Stimulated activated CD8-positive, alpha-beta memory T cell treated with anti-CD3 and anti-CD28 coated beads, Interleukin-12 subunit alpha, Interleukin-12 subunit beta, amount 100 ng/mL, for 1 hour (primary cell): ENCODE measurements around the gene SYNPR.

ENCODE experiments used
- DNase-seq: peaks from one replicate; pipeline ENCODE4 v3.0.0-alpha.2; 2020; ENCODE audit warnings: low read depth

Gene SYNPR

GRCh38 chr3:63384382-63384781 is 106.3 kb downstream of the SYNPR start:
- no peak for DNase-seq

- DNase-seq = no peak
These were observed 107.5 kb downstream of the SYNPR start for GRCh38 chr3:63385629-63386028.

DNA sequence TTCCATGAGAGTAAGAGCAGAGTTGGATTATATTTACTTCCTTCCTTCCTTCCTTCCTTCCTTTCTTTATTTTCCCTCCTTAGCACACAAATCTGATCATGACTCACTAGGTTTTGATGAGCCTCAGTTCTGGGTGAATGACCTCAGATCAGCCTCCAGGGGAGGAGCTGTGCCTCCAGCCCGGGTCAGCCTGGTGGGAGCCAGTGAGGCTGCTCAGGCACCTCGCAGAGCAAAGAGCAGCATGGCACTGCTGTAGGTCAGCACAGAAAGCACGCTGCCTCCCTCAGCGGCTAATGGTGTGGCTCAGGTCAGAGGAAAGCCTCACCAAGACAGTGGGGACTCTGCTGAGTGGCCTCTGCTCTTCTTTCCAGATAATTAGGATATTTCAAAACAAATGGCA is 108.5 kb downstream of the SYNPR start:
- no peak for DNase-seq

- no peak for DNase-seq
These were observed 109.5 kb downstream of the SYNPR start for GRCh38 chr3:63387568-63387967.

GRCh38 chr3:63390710-63391230 is 112.7 kb downstream of the SYNPR start:
- no peak for DNase-seq

GRCh38 chr3:63395960-63396359 is 117.9 kb downstream of the SYNPR start:
- DNase-seq = no peak

GRCh38 chr3:63400246-63400860 is 122.2 kb downstream of the SYNPR start:
- DNase-seq = no peak

DNA sequence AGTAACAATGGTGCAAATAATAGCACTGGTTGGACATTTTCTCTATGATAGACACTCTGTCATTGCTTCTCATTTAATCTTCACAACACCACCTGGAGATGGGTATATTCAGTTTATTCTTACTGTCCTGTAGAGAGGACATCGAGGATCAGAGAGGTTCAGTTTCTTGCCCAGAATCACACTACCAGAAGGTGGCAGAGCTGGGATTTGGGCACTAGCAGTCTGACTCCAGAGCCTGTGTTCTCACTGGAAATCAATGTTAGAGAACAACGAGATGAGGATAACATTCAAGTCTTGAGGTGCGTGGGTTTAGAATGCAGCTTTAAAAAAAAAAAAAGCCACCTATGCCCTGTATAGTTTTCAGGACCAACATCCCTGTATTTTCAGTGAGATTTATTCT is 127.8 kb downstream of the SYNPR start:
- DNase-seq = no peak

GRCh38 chr3:63413523-63413922 is 135.4 kb downstream of the SYNPR start:
- no peak for DNase-seq

GRCh38 chr3:63414607-63415006 is 136.5 kb downstream of the SYNPR start:
- DNase-seq = no peak

DNA sequence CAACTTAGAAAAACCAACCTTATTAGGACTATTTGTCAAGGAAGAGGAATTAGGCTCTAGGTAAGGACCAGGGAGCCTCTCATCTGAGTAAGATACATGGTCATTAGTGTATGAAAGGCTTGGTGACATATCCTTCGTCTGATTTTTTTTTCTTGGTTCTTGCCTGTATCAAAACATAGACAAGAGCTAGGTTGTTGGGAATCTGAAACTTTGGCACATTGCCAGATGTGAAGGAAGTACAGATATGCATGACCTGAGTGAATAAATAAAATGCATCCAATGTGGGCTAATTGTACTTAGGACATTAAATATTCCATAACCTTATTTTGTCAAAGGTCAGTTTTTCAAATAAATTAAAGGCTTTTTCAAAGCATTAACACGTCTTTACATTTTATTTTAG is 151.8 kb downstream of the SYNPR start:
- DNase-seq = no peak

- DNase-seq = no peak
These were observed 152.8 kb downstream of the SYNPR start for GRCh38 chr3:63430875-63431274.

DNA sequence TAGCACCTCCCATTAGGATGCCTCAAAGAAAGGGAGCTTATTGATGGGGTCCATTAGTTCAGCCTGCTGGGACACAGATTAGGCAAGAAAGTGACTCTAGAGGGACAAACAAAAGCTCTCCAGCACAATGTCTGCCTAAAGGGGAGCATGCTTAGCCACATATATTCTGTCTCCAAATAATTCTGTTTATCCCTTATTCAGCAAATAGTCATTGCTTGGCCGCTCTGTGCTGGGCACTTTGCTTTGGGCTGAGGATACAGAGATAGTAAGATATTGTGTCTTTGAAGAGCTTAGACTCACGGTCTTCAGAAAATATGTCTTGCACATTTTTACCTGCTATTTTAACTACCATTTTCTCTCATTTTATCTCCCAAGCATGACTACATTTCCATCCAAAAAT is 159.8 kb downstream of the SYNPR start:
- no peak for DNase-seq

DNA sequence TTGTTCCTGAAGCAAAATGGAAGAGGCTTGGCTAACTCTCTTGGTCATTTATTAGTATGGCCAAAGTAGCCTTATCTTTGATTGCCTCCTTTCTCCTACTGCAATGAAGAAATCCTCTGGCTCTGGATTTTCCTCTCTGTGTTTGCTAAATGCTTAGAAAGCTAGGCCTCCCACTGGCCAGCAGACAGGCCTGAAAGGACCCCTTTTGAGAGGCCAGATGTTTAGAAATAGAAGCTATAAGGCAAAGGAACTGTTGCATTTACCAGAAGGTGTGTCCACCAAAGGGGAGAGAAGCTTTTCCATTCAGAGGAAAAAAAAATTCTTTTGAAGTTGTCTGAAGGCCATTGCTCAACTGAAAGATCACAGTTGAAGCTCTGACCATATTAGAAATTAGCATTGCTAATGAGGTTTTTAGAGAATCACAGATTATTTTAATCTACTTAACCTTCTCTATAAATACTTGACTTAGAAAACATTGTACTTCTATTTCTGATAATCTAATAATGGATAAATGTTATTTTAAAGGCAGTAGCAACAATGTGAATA is 160.8 kb downstream of the SYNPR start:
- no peak for DNase-seq

GRCh38 chr3:63441262-63441661 is 163.2 kb downstream of the SYNPR start:
- no peak for DNase-seq

GRCh38 chr3:63442918-63443317 is 164.8 kb downstream of the SYNPR start:
- no peak for DNase-seq

DNA sequence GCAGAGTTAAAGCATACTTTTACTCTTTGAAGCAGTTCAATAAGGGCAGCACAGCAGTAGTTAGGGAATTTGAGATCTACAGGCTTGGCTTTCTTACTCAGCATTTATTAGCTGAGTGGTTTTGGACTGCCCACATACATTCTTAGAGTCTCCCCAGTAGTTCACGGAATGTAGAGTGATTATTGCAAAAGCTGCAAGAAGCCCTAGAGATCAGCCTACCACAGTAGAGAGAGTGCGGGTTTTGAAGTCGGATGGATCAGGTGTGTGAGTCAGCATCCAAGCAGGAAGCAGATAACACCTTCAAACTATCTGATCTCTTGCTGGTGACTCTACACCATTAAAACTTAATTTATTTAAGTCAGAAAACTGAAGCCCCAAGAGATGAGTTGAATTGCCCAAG is 171.9 kb downstream of the SYNPR start:
- DNase-seq = no peak

DNA sequence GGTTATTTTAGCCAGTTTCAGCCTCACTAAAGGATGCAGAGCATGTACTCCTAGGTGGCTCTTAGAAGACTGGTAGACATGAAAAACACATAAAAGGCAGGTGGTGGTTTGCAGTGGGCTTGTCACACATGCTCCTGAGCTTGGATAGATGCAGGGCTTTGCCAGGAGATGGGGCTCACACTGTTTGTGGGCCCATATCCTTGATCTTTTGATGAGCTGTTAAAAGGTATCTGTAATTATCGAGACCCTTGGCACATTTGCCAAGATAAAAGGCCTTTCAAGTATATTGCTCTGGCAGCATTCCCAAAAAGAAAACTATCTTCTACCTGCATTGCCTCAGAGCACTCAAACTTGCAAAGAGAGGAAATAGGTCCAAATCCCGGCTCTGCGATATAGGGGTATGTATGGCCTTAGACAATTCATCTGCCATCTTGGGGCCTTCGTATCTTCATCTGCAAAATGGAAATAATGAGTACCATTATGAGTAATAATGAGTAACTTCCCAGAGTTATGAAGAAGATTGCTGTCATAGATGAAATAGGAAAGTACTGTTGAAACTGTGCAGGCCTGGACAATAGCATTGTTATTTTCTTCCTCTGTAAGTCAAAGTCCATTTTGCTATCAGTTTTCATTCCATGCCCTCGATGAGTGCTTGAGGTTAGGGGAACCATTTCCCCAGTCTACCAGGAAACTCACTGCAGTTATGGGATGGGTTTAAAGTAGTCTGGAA is 172.7 kb downstream of the SYNPR start:
- DNase-seq = no peak

DNA sequence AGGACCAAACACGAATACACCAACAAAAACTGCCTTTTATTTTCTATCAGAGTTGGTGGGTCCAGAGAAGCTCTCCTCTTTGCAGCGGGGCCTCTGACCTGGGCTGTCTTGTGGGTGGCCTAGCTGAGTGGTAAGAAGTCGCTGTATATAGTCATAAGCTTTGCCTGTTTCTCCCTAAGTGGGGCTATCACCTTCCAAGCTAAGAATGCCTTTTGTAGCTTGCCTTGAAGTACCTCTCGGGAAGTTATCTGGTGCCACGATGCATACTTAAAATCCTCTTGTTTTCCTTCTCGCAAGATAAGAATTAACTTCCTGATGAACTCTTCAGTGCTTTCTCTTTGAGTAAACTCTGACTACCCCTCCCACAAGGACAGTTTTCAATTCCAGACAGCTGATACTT is 178.8 kb downstream of the SYNPR start:
- DNase-seq = no peak

DNA sequence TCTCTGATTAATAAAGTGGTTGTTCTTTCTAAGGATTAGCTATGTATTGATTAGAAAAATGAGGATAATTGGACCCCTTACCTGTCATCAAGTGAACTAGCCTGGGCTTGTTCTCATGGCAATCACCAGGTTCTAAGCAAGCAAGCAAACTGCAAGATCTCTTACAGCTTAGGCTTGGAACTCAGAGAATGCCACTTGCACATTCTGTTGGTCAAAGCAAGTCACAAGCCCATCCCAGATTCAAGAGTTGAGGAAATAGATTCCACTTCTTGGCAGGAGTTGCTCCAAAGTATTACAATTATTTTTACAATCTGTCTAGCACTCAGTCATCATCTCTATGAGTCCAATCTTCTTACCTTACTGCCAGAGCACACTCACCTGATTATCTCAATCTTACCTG is 180.3 kb downstream of the SYNPR start:
- DNase-seq = no peak

DNA sequence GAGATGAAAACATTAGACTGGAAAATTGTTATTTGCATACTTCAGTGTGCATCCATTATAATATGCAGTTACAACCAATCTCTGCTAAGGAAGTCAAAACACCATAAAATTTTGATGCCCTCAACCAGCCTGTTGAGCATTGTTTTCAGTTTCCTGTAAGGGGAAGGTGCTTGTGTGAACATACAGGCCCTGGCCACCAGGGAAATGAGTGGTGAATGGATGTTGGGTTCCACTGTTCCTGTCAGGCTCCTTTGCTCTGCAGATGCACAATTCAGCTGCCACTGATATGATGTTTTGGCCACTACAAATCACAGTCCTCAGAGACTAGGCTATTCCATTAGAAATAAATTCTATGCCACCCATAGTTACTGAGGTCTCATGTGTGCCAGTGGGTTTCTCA is 184.6 kb downstream of the SYNPR start:
- no peak for DNase-seq

DNA sequence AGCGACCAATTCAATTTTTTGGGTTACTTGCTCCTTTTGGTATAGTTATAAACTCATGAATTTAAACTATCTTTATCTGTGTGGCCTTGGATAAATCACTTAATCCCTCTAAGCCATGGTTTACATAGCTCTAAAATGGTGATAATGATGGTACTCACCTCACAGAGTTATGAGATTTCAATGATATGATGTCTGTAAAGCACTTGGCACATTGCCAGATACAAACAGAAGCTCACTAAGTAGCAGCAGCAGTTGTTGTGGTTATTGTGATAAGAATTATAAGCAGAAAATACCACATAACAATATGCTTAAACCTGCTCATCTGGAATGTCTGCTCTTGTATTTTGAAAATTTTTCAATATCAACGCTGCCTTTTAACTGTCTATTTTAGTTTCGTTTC is 189.3 kb downstream of the SYNPR start:
- no peak for DNase-seq

GRCh38 chr3:63470745-63471144 is 192.6 kb downstream of the SYNPR start:
- DNase-seq = no peak

DNA sequence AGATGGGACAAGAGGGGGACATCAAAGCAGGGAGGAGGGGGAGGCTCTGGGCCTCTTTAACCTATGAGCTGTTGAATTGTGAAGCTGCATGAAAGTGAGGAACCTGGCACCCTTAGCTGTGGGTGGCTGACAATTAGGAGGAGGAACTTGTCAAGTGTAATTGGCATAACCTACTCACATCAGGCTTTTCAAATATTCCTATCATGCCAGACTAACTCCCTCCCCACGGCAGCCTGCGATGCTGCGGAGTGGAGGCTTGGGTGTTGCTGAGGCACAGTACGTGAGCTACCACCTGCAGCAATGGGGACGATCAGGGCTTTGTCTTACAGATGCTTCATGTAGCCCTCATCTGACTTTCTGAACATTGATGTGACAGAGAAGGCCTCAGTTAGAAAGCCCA is 193.7 kb downstream of the SYNPR start:
- no peak for DNase-seq
